ENCODE data around the gene FHAD1.

The FHAD1 gene

GRCh38 chr1:15246960-15247614 lies at the start of gene FHAD1:
Gene FHAD1 (plus strand): TSS chr1:15247223. CDS start chr1:15251785, 4,562 bp downstream.
- no peak for DNase-seq

DNA sequence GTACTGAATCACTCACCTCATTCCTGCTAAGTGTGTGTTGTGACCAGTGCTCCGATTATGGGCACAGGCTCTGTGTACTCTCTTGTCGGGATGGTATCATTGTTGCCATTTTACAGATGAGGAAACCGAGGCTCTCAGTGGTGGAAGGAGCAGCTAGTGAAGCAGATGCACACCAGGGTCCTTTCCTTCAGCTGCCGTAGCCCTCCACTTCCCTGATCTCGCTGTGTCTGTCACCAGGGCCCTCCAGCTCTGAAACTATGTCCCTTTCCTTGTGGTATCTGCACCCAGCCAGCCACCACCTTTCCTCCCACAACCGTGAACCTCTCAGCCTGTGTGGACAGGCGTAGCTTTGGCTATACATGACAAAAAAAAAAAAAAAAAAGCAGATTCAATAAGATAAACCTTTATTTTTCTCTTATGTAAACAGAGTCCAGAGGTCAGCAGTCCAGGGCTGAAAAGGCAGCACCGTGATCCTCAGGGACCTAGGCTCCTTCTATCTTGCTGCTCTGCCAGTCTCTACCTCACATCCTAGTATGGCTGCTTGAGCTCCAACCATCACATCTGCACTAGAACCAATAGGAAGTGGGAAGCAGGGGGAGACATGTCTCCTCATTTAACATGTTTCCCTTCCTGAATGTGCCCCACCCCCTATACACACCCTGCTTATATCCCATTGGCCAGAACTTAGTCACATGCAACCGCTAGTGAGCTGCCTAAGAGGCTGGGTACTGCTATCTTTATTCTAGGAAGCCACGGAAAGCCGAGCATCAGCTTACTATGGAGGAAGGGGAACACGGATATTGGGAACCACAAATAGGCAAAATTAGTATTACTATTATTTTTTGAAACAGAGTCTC lies 49.2 kb upstream of the FHAD1 start:
- DNase-seq = no peak

- no peak for DNase-seq
These were observed 48.3 kb upstream of the FHAD1 start for GRCh38 chr1:15198684-15199083.

DNA sequence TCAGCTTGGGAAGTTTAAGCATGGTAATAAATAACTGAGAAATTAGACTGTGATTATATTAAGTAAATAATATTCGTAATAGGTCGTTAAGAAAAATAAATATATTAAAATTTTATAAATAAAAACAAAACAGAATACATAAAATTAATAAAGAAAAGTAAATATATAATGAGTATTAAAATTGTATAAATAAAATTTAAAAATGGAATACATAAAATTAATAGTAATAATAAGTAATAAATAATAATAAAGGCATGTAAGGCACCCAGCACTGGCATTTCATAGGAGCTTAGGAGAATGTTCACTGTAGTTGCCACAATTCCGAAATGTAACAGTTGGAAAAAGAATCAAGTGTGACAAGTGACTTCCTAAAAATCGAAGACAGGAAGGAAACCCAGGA lies 45.8 kb upstream of the FHAD1 start:
- DNase-seq = no peak

DNA sequence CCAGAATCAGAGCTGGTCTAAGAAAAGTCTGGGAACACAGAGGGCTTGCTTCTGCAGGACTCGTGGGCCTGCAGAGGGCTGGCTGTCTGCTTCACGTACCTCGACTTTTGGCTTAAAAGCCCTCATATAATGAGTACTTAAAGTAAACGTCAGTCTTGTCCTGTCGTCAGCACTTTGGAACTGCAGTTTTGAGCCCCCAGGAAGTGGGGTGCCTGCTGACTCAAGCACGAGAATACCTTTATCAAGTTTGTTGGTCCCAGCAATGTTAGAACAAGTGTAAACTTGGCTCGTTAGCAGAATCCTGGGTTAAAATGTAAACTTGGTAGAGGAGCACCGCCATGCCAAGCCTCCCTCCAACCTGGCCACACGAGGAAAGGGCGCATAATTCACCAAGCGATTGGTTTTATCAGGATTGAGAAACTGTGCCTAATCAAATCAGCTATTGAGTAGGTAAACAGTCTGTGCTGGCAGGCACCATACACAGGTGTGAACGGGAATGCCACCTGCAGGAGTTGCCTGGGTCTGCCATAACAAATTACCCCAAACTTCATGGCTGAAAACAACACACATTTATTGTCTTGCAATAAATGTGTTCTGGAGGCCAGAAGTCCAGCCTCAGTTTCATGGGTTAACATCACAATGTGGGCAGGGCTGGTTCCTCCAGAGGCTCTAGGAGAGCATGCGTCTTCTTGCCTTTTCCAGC lies 45.0 kb upstream of the FHAD1 start:
- no peak for DNase-seq

- DNase-seq = no peak
These were observed 42.1 kb upstream of the FHAD1 start for GRCh38 chr1:15204931-15205330.

DNA sequence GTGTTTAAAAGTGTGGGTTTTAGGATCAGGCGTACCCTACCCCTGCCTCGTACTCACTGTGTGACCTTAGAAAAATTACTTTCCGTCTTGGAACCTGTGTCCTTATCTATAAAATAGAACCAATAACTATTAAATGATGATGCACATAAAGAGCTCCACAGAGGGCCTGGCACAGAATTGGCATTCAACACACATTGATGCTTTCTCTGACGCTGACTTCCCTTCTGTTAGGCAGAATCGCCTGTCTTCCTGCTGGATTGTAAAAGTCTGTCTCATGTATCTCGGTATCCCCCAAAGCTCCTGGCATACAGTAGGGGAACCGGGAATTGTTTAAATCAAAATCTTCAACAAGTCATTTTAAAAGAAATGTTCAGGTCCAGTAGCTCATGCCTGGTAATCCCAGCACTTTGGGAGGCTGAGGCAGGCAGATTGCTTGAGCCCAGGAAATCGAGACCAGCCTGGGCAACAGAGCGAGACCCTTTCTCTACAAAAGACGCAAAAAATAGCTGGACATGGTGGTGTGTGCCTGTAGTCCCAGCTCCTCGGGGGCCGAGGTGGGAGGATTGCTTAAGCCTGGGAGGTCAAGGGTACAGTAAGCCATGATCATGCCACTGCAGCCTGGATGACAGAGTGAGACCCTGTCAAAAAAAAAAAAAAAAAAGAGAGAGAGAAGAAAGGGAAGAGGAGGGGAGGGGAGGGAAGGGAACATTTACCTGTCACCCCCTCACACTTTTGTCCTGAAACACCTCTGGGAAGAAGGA lies 41.3 kb upstream of the FHAD1 start:
- no peak for DNase-seq

GRCh38 chr1:15206418-15207030 lies 40.5 kb upstream of the FHAD1 start:
- no peak for DNase-seq

DNA sequence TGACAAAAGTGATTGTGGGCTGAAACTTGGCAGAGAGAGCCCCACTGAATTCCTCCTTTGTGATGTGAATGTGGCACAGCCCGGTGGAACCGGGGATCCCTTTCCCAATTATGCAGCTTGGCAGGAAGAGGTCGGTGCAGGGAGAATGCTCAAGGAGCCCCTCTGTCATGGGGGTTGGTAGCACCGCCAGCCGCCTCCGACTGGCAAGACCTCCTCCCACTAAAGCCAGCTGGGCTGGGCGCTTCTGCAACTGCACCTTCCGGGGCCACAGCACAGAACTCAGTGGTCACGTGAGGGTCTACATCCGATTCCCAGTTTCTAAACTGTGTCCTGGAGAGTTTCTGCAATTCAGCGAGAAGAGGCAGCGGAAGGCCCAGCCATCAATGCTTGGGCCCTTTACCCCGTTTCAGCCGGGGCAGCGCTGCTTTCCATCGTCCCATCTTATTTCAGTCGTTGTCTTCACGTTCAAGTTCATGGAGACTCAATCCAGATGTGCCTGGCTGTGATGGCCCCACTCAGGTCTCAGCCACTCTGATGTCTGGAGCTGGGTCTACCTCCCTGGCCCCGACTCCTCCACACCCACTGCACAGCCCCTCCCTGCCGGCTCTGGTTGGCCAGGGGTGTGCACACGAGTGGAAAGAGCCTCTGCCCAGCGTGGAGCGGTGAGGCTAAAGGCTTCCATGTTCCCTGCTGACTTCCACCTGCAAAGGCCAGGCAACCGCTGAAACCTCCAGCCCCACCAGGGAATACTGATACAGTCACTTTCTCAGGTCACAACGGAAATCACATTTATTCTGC lies 39.8 kb upstream of the FHAD1 start:
- DNase-seq = no peak

DNA sequence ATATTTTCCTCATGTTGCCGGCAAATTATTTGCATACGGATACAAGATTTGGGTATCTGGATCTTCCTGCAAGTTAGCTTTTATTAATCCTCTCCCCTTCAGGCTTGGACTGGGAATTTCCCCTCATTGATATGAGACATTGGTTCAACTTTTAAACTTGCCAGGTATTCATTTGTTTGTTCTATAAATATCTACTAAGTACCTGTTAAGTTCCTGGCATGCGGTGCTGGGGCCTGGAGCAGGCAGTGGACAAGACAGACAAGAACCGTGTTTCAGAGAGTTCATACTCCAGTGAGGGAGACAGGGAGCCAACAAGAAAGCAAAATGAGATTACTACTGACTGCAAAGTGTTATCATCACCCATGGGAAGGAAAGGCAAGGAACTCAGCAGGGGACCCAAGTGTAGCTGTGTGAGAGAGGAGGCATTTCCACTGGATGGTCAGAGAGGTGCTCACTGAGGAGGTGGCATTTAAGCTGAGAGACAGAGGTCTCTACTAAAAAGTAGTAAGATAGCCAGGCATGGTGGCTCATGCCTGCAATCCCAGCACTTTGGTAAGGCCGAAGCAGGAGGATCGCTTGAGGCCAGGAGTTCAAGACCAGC lies 39.1 kb upstream of the FHAD1 start:
- DNase-seq = no peak

DNA sequence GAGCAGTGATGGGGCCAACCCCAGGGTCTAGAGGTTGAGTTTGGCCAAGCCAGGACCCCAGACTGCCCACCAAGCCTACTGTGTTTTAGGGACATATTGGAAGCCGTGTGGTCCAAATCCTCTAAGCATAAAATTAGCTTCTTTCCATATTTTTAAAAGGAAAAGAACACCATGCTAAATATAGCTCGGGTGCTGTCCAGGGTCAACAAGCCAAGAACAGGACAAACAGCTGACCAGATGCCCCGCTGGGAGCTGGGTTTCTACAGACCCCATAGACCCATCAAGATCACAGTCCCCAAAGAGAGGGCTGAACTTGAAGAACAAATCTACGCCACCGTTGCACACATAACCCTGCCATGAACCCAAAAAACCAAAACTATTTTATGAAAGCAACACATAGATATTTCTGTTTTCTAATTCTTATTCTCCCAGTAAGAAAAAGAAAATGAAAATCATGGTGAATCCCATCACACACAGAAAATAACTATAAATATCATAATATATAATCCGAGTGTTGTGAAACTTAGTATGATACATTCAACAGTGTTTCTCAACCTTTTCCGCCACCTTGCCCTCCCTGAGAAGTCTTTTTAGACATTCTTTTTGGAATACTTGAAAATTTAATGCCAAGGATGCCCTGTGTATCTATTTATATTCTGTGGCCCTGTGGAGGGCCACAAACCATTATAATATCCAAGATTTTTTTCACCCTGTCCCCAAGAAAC lies 36.2 kb upstream of the FHAD1 start:
- DNase-seq = no peak

DNA sequence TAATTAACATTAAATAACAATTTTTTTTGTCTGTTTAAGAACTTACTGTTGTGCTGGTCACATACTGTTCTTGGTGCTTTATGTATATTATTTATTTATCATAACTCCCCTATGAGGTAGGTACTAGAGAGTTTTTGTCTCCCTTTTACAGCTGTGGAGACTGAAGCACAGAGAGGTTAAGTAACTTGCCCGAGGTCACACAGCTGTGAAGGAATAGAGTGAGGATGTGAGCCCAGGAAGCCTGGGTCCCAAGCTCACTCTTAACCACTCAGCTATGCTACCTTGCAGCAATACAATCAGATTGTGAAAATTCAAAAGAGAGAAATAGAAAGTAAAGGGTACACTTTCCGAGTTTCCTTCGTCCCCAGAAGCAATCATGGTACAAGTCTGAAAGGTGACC lies 35.6 kb upstream of the FHAD1 start:
- DNase-seq = no peak

- no peak for DNase-seq
These were observed 34.6 kb upstream of the FHAD1 start for GRCh38 chr1:15212216-15212953.

DNA sequence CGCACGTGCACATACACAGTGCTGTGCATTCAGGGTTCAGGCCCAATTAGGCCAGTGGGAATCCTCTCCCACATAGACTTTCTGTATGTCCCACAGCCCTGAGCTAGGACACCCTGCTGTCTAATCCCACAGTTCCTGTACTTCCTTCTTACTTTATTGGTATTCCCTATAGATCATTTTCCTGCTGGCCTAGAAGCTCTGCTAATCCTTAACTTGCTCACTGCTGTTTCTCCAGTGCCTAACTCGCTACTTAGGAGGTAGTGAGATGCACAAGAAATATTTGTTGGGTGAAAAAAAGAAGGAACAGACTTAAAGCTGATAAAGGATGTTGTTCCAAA lies 34.1 kb upstream of the FHAD1 start:
- no peak for DNase-seq

DNA sequence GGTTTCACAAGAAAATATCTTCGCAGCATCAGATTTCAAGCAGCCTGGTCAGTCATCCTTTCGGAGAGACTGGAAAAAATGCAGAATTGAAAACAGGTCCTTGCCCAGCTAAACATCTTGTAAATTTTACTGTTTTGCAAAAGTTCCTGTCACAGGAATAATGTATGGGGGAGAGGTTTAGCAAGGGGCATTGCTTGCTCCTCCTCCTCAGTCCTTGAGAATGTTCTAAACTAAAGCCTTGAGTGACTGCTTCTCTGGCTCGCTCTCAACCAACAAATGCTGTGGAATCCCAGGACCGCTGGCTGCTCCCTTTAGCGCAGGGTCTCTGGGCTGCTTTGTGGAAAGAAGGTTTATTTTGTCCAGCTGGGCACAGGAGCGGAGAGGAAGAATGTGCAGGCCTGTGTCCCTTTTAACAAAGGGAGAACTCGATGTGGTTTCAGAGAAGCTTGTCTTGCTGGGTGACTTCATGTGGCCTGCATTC lies 33.6 kb upstream of the FHAD1 start:
- DNase-seq = no peak

DNA sequence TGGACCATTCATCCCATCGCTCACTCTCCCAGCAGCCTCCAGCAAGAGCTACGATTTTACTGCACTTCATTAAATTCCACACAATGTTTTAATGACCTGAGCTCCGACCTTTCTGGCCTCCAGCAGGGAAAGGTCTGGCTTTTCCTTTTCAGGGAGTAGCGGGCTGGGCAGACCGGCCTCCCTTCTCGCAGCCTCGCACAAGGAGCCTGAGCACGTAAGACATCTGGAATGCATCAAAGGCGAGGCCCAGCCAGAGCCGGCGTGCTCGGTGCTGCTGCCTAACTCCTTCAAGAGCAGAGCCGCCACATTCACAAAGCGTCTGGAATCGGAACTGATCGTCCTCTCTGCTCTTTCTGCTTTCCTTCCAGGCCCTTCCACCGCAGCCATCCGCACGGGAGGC lies 32.5 kb upstream of the FHAD1 start:
- DNase-seq = no peak

GRCh38 chr1:15215116-15215515 lies 31.9 kb upstream of the FHAD1 start:
- no peak for DNase-seq

GRCh38 chr1:15217654-15218053 lies 29.4 kb upstream of the FHAD1 start:
- no peak for DNase-seq

All from GDM1 (cell line).